Activated CD8-positive, alpha-beta memory T cell treated with anti-CD3 and anti-CD28 coated beads for 24 hours (primary cell): ENCODE data around the gene PML.
A peak's percentile ranks its signal among the peaks of the same experiment; 100 is the strongest.

Experiments
- DNase-seq: peaks from one replicate; pipeline ENCODE4 v3.0.0-alpha.2; 2020

The PML gene, protein sequence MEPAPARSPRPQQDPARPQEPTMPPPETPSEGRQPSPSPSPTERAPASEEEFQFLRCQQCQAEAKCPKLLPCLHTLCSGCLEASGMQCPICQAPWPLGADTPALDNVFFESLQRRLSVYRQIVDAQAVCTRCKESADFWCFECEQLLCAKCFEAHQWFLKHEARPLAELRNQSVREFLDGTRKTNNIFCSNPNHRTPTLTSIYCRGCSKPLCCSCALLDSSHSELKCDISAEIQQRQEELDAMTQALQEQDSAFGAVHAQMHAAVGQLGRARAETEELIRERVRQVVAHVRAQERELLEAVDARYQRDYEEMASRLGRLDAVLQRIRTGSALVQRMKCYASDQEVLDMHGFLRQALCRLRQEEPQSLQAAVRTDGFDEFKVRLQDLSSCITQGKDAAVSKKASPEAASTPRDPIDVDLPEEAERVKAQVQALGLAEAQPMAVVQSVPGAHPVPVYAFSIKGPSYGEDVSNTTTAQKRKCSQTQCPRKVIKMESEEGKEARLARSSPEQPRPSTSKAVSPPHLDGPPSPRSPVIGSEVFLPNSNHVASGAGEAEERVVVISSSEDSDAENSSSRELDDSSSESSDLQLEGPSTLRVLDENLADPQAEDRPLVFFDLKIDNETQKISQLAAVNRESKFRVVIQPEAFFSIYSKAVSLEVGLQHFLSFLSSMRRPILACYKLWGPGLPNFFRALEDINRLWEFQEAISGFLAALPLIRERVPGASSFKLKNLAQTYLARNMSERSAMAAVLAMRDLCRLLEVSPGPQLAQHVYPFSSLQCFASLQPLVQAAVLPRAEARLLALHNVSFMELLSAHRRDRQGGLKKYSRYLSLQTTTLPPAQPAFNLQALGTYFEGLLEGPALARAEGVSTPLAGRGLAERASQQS

DNA sequence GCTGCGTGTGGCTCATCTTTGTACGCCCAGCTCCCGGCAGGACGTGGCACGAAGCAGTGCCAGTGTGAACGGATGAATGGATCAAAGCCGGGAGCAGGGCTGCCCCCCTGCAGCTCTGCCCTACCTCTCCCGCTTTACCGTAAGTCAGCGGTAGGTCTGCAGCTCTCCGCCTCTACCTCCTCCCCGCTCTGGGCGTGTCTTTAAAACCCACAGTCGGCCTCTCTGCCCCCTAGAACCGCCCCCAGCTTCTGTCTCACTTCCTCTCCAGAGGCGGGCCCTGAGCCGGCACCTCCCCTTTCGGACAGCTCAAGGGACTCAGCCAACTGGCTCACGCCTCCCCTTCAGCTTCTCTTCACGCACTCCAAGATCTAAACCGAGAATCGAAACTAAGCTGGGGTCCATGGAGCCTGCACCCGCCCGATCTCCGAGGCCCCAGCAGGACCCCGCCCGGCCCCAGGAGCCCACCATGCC lies at the start of gene PML:
Gene PML, plus strand, starts transcription at position 304 of the 471 bp plus-strand sequence. Its CDS starts 97 bp downstream, at position 401.
- peak; percentile 95 for DNase-seq

DNA sequence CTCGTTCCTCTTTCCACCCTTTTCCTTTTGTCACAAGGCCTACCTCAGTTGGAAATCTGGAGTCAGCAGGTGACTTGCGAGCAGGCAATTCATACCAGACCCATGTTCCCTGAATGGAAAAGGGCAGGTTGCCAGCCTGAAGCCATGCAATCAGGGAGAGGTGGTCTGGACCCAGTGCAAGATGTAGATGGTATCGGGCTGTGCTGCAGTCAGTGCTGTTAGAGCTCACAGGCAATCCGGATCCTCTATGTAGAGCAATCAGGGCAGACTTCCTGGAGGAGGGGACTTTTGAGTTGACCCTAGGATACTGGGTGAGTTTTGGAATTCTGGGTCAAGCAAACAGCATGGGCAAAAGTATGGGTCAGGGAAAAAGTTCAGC lies 49.4 kb upstream of the PML start:
- DNase-seq, result no peak

DNA sequence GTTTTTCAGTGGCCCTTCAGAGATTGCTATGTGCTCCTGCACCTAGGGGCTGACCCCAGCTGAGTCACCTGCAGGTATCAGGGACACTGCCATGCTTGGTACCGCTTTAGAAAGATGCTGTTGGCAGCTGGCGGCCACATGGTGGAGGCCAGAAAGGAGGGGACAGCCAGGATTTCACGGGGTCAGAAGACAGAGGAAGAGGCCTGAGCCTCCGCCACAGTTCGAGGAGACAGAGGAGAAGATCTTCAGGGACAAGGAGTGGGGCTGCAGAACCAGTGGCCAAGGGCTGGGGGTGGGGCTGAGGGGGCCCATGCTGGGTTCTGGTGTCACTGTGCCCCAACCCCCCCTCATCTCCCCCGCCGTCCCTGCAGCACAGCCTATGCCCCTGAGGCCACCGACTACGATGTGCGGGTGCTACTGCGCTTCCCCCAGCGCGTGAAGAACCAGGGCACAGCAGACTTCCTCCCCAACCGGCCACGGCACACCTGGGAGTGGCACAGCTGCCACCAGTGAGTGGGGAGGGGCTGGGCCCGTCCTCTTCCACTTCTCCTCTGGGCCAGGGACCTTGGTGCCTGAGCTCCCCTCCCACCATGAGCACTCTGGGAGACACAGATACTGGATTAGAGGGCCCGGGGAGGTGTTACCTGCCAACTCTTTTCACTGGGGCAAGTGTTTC lies 48.3 kb upstream of the PML start:
- no peak for DNase-seq

DNA sequence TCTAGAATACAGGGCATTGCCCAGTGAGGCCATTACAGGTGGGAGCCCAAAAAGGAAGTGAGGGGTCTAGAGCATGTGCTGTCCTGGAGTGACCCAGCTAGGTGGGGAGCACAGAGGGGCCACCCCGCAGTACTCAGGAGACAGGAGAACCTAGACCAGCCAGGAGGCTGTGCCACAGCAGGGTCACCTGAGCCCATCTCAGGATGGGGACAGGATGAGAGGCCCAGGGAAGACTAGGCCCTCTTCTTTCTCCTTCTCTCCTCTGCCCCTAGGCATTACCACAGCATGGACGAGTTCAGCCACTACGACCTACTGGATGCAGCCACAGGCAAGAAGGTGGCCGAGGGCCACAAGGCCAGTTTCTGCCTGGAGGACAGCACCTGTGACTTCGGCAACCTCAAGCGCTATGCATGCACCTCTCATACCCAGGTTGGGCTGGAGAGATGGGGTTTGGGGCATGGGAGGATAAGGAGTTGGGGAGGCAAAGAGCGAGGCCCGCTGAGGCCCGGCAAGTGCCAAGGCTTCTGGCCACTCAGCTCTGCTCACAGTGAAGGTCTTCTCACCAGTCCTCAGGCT lies 47.6 kb upstream of the PML start:
- DNase-seq, result no peak

DNA sequence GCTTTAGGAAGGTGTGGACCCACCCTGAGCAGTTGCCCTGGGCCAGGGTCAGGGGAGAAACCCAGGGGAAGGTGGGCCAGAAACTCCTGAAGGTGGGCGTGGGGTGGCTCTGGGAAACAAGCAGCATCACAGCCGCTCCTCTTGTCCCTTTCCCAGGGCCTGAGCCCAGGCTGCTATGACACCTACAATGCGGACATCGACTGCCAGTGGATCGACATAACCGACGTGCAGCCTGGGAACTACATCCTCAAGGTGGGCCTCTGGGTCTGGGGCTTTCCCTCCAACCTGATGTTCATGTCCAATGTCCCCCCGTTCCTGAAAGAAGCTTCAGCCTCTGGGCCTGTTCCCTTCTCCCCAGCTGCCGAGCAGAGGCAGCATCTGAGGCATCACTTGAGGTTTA lies 46.9 kb upstream of the PML start:
- no peak for DNase-seq

DNA sequence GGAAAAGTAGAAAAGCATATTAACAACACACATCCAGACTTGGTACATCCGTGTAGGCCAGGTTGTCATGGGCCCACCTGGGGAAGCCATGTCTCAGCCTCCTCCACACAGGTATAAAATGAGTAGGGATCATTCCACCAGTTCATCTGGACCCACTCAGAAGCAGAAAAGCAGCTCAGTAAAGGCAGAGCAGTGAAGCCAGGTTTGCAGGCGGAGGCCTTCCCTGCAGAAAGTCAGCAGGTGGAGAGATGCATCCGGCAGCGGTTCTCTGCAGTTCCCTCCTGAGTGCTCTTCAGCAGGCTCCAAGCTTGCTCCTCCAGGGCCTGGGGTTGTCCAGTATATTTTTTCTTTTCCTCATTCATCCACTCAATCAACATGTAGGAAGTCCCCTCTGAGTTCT lies 46.1 kb upstream of the PML start:
- no peak for DNase-seq

DNA sequence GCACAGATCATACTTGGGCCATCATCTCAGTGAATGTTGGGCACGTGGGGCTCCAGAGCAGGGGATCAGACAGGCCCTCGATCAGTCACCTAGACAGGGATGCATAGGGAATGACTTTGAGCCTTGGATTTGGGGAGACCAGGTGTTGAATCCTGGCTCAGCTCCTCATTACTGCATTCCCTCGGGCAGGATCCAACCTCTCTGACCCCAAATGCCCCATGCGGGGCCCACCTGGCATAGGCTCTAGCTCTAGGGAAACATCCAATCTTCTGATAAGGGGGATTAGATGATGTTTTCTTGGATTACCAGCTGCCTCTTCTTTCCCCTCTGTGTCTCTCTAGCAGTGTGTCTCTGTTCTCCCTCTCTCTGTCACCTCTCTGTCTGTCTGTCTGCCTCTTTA lies 45.5 kb upstream of the PML start:
- no peak for DNase-seq

DNA sequence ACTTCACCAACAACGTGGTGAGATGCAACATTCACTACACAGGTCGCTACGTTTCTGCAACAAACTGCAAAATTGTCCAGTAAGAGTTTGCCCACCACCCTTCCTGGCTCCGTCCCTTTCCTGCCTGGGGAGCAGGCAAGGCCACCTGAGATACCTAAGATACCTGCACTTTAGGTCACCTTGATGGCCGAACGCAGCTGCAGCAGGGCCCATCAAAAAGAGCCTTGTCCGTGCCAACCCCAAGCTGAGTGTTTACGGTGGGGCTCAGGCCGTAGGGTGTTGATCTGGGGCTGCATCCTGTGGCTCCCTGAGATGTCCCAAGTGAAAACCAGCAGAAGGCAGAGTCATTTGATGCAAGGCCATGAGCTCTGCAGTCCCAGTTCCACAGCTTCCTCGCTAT lies 45.0 kb upstream of the PML start:
- DNase-seq, result no peak

DNA sequence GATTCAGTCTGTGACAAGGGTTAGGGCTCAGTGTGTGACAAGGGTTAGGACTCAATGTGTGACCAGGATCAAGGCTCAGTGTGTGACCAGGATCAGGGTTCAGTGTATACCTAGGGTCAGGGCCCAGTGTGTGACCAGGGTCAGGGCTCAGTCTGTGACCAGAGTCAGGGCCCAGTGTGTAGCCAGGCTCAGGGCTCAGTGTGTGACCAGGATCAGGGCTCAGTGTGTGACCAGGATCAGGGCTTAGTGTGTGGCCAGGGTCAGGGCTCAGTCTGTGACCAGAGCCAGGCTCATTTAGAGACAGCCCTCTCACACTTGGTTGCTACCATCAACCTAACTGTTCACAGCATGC lies 44.1 kb upstream of the PML start:
- no peak for DNase-seq

DNA sequence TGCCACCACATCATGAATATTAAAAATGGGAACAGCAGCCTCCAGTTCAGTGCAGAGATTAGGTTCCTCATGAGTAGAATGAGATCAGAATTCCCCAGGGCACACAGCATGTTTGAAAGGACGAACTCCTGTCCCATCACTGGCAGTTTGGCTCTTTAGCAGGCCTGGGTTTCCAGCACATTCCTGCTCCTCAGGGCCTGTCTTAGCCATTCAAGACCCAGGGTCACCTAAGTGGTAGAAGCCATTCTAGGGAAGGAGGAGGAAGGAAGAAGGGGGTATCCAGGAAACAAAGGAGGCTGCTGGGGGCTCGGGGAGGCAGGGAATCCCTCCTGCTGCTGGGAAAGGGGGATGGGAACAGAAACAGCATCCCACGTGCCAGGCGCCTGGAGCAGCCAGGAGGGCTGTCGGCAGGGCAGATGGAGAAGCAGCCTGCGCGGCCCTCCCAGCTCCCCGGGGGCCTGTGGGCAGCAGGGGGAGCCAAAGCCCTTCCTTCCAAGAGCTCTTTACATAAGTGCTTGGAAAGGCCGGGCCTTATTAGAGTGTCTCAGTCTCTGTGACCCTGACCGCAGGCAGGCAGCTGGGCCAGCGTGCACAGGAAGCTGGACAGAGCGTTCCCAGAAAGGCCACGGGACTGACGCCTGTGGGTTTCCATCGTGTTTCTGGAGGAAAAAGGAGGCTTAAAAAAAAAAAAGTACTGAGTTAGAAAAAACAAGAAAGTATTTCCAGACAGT lies 43.5 kb upstream of the PML start:
- peak; percentile 83 for DNase-seq

DNA sequence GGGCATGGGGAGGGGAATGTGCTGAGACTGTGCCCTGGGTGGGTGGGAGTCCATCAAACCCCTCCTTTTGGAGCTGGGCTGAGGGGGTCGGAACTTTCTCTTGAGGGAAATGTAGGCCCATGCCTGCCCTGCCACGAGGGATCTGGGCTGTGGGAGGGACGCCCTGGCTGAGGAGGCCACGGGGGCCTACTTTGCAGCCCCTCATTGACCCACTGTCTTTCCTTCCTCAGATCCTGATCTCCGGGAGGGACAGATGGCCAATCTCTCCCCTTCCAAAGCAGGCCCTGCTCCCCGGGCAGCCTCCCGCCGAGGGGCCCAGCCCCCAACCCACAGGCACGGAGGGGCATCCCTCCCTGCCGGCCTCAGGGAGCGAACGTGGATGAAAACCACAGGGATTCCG lies 42.9 kb upstream of the PML start:
- DNase-seq, result no peak

DNA sequence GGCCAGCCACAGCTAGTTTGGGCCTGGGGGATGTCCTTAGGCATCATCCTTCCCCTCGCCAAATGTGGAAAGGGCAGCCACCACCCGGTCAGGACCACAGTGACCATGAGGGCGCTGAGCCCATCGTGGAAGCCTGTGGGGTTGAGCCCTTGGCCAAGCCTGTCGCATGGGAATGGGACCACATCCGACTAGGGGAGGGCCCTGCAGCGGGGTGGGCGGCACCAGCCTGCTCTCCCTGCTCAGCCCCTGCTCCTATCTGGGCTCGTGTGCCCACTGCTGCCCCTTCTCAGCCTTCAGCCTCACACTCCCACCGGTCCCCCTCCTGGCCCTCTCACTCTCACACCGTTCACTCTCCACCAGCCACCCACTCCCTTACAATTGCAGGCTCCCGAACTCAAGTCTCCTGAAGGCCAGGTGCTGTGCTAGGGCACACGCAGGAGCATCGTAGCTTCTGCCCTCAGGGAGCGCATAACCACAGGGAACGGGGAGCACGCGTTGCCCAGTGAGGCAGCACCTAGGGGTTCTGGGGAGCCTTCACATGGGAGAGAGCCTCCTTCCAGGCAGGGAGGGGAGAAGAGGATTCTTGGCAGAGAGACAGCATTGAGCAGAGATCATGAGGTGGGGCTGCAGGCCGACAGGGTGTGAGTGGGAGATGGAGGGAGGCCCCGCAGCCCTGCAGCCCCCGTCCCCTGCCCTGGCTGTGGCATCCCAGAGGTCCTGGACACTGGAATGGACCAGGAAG lies 42.2 kb upstream of the PML start:
- DNase-seq, result no peak

DNA sequence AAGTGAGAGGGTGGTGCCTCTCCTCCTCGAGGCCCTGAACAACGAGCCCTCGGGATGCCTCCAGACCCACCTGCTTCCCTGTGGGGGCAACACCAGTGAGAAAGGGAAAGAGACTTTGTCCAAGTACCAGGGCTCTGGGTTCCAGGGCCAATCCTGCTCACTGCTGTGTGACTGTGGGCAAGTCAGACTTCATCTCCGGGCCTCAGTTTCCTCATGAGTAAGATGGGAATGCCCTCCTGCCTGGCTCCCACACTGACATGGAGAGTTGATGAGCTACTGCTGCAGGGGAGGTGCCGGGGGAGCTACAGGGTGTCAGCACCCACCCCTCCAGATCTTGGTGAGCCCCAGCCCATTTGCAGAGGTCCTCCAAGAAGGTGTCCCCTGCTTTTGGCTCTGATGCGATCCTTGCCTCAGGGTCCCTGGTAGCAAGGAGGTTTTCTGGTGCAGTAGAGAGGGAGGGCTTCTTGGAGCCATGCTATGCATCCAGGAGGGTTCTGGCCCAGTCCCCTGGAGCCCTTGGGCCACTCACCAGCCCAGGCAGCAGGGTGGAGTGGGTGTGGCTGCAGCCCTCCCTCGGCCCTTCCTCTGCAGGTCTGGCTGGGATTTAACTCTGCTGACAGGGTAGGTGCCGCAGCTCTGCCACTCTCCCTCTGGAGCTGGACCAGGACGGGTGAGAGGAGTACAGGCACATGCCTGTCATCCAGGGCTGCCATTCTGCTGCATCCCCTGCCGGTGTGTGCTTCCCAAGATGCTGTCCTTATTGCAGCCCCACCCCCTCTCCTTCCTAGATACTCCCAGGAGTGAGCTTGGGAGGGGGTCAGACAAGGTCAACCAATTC lies 41.4 kb upstream of the PML start:
- DNase-seq, result no peak

DNA sequence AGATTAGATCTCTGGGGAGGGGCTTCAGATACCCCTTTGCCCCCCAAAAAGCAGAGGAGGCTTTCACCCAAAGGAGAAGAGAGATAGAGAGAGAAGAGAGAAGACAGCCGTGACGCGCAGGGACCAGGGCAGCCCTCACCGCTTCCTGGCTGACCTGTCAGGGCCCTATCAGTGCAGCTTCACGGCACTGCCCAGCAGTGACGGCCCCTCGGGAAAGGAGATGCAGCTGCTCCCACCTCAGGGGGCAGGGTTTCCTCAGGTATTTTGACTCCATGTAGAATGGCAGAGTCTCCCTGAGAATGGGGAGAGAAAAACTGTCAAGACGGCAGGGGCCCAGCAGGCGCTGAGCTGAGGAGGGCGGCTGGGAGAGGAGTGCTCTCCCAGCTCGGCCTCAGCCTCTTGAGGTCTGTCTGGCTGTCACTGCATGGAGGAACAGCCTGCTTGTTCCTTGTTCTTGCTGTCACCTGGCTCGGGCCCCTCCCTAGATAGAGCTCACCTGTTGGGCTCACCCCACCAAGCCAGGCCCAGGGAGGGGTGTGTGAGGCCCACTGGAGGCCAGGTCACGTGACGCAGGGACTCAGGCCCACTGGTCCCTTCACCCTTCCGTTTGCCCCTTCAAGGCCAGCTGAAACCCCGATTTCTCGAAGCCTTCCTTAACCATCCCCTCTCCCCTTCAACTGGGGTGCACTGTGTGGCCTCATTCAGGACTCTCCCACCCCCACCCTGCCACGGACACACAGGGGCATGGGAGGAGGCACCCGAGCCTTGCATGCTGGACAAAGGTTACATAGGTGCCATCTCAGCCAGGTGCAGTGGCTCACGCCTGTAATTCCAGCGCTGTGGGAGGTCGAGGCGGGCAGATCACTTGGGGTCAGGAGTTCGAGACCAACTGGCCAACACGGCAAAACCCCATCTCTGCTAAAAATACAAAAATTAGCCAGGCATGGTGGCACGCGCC lies 40.0 kb upstream of the PML start:
- no peak for DNase-seq

DNA sequence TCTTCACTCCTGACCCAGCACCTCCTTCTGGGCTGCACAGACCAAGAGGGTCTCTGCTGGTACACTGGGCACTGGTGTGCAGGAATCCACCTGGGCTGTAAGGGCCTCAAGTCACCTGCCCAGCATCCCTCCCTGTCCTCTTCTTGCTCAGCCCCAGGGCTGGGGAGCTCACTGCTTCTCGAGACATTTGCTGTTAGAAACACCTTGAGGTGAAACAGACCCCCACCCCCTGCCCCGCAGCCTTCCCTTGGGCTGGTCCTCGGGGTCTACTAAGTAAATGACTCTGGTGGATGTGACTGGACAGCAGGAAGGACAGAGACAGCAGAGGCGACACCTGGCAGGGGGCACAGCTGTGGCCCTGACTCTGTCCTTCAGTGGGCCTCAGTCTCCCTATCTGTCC lies 39.2 kb upstream of the PML start:
- no peak for DNase-seq

DNA sequence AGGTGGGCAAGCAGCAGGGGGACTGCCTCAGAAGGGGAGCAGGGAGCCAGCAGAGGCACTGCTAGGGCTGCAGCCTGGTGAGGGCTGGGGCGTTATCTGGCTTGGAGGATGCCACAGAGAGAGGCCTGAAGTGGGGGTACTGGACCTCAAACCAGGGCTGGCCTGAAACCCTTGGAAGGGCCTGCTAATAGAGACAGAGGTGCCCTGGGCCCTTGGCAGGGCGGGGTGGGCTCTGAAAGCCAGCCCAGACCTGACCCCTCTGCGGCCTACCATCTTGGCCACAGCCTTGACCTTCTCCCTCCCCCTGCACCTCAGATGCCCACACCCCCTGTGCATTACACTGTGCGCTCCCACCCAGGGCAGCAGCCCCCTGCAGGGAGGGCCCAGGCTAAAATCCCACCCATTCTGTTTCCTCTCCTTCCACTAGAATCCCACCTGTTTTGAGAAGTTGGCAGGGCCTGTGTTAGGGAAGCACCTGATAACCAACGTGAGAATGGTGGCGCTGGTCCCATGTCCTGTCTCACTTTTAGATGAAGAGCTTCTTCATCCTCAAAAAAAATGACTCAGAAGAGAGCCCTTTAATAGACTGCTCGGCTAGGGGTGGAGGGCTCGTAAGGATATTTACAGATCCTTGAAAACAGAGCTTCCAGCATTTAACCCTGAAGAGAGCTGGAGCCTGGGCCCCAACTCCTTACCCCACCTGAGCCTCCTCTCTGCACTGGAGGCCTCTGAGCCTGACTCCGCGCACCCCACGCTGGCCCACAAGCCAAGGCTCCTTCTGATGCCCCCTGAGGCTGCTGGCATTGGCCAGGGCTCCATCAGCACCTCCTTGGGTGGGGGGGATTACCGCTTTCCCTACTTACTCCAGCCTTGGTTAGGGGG lies 38.4 kb upstream of the PML start:
- DNase-seq, result no peak

DNA sequence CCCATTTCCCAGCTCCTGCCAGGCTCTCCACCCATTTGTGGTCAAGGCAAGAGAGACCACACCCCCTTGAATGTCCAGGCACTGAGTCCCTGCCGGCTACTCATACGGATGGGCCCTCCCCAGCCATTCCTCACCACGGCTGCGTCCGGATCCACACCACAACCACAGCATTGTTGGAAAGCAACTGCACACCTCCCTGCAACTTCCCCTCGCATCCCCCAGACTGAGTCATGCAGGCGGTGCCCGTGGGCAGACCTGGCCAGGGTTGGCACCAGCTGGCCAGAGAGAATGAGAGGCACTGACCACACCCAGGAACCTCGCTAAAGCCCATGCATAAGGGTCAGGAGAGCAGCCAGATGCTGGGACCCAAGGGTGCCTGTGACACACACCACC lies 37.8 kb upstream of the PML start:
- no peak for DNase-seq

DNA sequence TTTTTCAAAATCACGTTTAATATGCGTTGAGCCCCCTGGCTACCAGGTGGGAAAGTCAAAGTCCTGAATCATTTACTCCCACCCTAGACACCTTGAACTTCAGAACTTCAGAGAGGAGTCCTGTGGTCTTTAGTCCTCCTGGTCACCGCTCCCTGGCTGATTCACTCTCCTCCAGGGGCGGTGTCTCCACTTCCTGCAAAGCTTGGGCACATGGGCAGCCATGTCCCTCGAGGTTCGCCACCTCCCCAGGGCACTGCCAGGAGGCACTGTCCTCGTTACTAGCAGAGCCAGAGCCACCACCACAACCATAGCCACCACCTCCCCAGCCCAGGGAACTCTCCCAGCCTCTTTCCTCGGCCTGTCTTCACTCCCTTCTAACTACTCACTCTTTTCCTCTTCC lies 37.2 kb upstream of the PML start:
- DNase-seq, result no peak

DNA sequence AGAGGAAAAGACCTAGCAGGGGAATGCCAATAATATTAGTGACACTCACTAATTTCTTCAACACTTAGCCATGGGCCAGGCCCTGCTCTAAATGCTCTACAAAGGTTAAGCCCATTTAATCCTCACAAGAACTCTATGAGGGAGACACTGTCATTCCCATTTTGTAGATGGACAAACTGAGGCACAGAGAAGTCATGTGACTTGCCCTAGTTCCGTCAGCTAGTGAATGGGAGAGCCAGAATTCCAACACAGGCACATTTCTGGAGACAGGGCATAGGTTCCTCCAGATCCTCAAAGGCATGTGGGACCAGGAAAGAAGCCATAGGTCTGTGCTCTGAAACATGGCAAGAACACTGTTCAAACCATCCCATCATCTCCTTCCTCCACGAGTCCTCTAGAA lies 36.7 kb upstream of the PML start:
- no peak for DNase-seq
